KMS-11 (cell line): ENCODE data around the gene AGXT2.

Source experiments
- H2AFZ ChIP-seq: fragments of 200-600 bp; sonication (generic); 2 replicates; pipeline ENCODE4 v1.6.1; 2016; ENCODE audit warnings: antibody characterized with exemption, mixed run types, low read depth
- H3K27ac ChIP-seq: fragments of 200-600 bp; sonication (generic); 2 replicates; pipeline ENCODE4 v1.6.1; 2016; ENCODE audit warnings: mild to moderate bottlenecking, mixed run types
- H3K27me3 ChIP-seq: fragments of 200-600 bp; sonication (generic); 2 replicates; pipeline ENCODE4 v1.6.1; 2017; ENCODE audit warnings: mild to moderate bottlenecking, low read depth, mixed run types, moderate library complexity; ENCODE audit not compliant: insufficient read depth
- H3K36me3 ChIP-seq: fragments of 200-600 bp; sonication (generic); 2 replicates; pipeline ENCODE4 v1.6.1; 2017; ENCODE audit warnings: mild to moderate bottlenecking, mixed run types; ENCODE audit not compliant: insufficient read depth
- H3K4me1 ChIP-seq: fragments of 200-600 bp; sonication (generic); 2 replicates; pipeline ENCODE4 v1.6.1; 2016; ENCODE audit warnings: mild to moderate bottlenecking, low read depth, mixed run types; ENCODE audit not compliant: poor library complexity, severe bottlenecking
- H3K4me2 ChIP-seq: fragments of 200-600 bp; sonication (generic); 2 replicates; pipeline ENCODE4 v1.7.0; 2016; ENCODE audit warnings: mild to moderate bottlenecking, mixed run types
- H3K4me3 ChIP-seq: fragments of 200-600 bp; sonication (generic); IDR thresholded peaks from 2 replicates; pipeline ENCODE4 v1.6.1; 2017; ENCODE audit warnings: low read depth, low read length, mixed read lengths; ENCODE audit not compliant: insufficient read depth
- H3K79me2 ChIP-seq: fragments of 200-600 bp; sonication (generic); 2 replicates; pipeline ENCODE4 v1.6.1; 2016; ENCODE audit warnings: low read depth, mixed run types; ENCODE audit not compliant: insufficient read depth
- H3K9ac ChIP-seq: fragments of 200-600 bp; sonication (generic); 2 replicates; pipeline ENCODE4 v1.6.1; 2016; ENCODE audit warnings: mild to moderate bottlenecking, mixed run types
- H4K20me1 ChIP-seq: fragments of 200-600 bp; sonication (generic); 2 replicates; pipeline ENCODE4 v1.6.1; 2016; ENCODE audit warnings: mild to moderate bottlenecking, mixed run types; ENCODE audit not compliant: insufficient read depth
- CTCF ChIP-seq: fragments of 200-600 bp; sonication (generic); conservative IDR thresholded peaks from 2 replicates; pipeline ENCODE4 v1.6.1; 2017; ENCODE audit warnings: low read depth, mild to moderate bottlenecking, antibody characterized with exemption, low read length, moderate library complexity, mixed read lengths

Gene AGXT2

GRCh38 chr5:34986965-34987364, 60.8 kb downstream of the AGXT2 start:
- no peak overlapping the region for H3K9ac ChIP-seq
- no peak overlapping the region for H3K4me3 ChIP-seq
- no peaks in the 10 kb centered on the region for H4K20me1 ChIP-seq
- H3K27ac ChIP-seq = no peak overlapping the region
- no peak overlapping the region for H2AFZ ChIP-seq
- H3K4me2 ChIP-seq = no peak overlapping the region
- no peak for TF ChIP-seq CTCF
- H3K79me2 ChIP-seq = no peaks in the 10 kb centered on the region
- no peaks in the 10 kb centered on the region for H3K36me3 ChIP-seq
- no peaks in the 10 kb centered on the region for H3K27me3 ChIP-seq
- no peaks in the 10 kb centered on the region for H3K4me1 ChIP-seq

GRCh38 chr5:34982823-34983222, 64.9 kb downstream of the AGXT2 start:
- H3K27me3 ChIP-seq = no peaks in the 10 kb centered on the region
- no peak overlapping the region for H3K9ac ChIP-seq
- no peak overlapping the region for H3K4me2 ChIP-seq
- no peak overlapping the region for H2AFZ ChIP-seq
- no peaks in the 10 kb centered on the region for H3K4me1 ChIP-seq
- no peak overlapping the region for H3K27ac ChIP-seq
- H4K20me1 ChIP-seq = no peaks in the 10 kb centered on the region
- H3K79me2 ChIP-seq = no peaks in the 10 kb centered on the region
- TF ChIP-seq CTCF = no peak
- H3K4me3 ChIP-seq = no peak overlapping the region
- H3K36me3 ChIP-seq = no peaks in the 10 kb centered on the region

GRCh38 chr5:34978681-34979080, 69.1 kb downstream of the AGXT2 start:
- Histone ChIP-seq H3K27ac (no peak overlapping the region), H4K20me1 (no peaks in the 10 kb centered on the region), H3K9ac (no peak overlapping the region), H3K27me3 (no peaks in the 10 kb centered on the region), H3K36me3 (no peaks in the 10 kb centered on the region), H3K4me2 (no peak overlapping the region), H3K79me2 (no peaks in the 10 kb centered on the region), H3K4me1 (no peaks in the 10 kb centered on the region), H2AFZ (no peak overlapping the region), H3K4me3 (no peak overlapping the region)
- TF ChIP-seq CTCF = no peak

GRCh38 chr5:34977934-34978613, 69.7 kb downstream of the AGXT2 start:
- H3K27me3 ChIP-seq = no peaks in the 10 kb centered on the region
- H3K36me3 ChIP-seq = no peaks in the 10 kb centered on the region
- H4K20me1 ChIP-seq = no peaks in the 10 kb centered on the region
- no peak overlapping the region for H3K4me2 ChIP-seq
- no peak overlapping the region for H3K27ac ChIP-seq
- no peaks in the 10 kb centered on the region for H3K4me1 ChIP-seq
- no peak overlapping the region for H2AFZ ChIP-seq
- H3K4me3 ChIP-seq = no peak overlapping the region
- no peaks in the 10 kb centered on the region for H3K79me2 ChIP-seq
- no peak for TF ChIP-seq CTCF
- H3K9ac ChIP-seq = no peak overlapping the region
